Activated CD4-positive, alpha-beta T cell treated with anti-CD3 and anti-CD28 coated beads, Interleukin-2, Interleukin-4, amounts not matched to agents 100 ng/mL and 50 ng/mL, durations not matched to agents 16 hours and 8 hours (primary cell): ENCODE measurements around the gene RAI14.

Experiments used
- DNase-seq: peaks from one replicate; pipeline ENCODE4 v3.0.0-alpha.2; 2020; ENCODE audit warnings: low spot score

The RAI14 gene

DNA sequence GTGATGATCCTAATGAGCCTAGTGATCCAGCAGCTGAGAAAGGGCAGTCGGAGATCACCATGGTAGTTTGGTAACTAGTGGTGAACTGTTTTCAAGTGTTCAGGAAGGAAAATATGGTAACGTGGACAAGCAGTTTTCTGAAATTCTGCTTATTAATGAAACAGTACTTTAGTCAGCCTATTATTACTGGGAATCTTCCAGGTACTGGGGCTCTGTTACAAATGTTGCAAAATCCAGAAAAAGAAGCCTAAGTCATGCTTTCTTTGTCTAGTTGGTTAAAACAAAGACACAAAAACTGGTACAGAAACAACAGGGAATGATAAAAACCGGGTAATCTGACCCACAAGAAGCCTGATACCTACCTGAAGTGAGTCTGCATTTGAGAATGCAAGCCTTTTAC is 201.0 kb downstream of the RAI14 start:
- no peak for DNase-seq

DNA sequence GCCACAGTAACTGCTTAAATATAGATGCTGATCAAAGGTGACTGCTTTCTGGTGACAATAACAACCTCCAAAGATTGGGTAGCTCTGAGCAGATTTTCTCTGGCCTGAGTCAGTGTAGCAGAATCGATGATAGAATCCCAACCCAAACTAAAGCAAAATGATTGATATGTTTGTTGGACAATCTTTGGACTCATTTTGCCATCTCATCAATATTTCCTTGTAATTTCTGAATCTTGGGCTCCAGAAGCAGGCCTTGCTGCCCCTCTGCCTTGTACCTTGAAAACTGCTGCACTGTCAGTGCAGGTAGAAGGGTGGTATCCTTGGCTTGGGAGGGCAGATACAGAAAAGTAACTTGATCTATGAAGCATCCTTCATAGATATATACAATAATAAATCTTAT is 201.8 kb downstream of the RAI14 start:
- DNase-seq: no peak

- DNase-seq: no peak
These were observed 202.7 kb downstream of the RAI14 start for GRCh38 chr5:34858790-34859189.

- no peak for DNase-seq
These were observed 203.1 kb downstream of the RAI14 start for GRCh38 chr5:34859253-34859652.

- no peak for DNase-seq
These were observed 207.8 kb downstream of the RAI14 start for GRCh38 chr5:34863946-34864345.

GRCh38 chr5:34865091-34865490 is 209.0 kb downstream of the RAI14 start:
- no peak for DNase-seq

- no peak for DNase-seq
These were observed 210.9 kb downstream of the RAI14 start for GRCh38 chr5:34866989-34867471.

GRCh38 chr5:34867660-34868059 is 211.5 kb downstream of the RAI14 start:
- no peak for DNase-seq

DNA sequence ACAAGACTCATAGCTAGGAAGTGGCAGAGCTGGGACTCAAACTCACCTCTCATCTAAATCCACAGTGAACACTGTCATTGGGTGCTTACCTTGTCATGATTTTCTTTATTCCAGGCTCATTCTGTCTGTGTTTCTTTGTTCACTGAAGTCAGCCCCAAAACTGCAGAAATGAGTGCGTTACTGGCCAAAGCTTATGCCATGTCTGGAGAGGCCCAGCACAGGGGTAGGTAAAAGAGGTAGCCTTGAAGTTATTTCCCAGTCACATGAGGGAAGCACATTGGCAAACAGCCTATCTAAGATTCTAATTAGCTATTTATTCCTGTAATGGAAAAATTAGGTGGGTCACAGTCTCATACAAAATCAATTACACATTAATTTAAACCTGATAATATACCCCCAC is 212.7 kb downstream of the RAI14 start:
- DNase-seq: no peak

- no peak for DNase-seq
These were observed 213.1 kb downstream of the RAI14 start for GRCh38 chr5:34869256-34869655.

GRCh38 chr5:34870382-34870781 is 214.3 kb downstream of the RAI14 start:
- DNase-seq: no peak

GRCh38 chr5:34876275-34876674 is 220.1 kb downstream of the RAI14 start:
- no peak for DNase-seq

- no peak for DNase-seq
These were observed 225.1 kb downstream of the RAI14 start for GRCh38 chr5:34881246-34881645.
